HEK293 (cell line): ENCODE measurements around the gene MRPL21.

Source experiments
- CTCF ChIA-PET: fragments of 350-600 bp; formaldehyde crosslinking; extraction: SDS; loops from one replicate; lab custom pipeline; 2021; ENCODE audit warnings: antibody characterized with exemption; lab: Yijun Ruan, JAX
- POLR2A ChIA-PET: fragments of 300-600 bp; formaldehyde crosslinking; extraction: SDS; loops from one replicate; lab custom pipeline; 2020; ENCODE audit warnings: antibody characterized with exemption, inconsistent platforms; lab: Yijun Ruan, JAX
- H3K27ac ChIP-seq: fragments of 200-500 bp; sonication (Bioruptor generic); 2 replicates; pipeline ENCODE4 v1.5.1; 2014; ENCODE audit warnings: low read depth, low read length, control low read depth, inconsistent platforms; ENCODE audit errors: extremely low read depth
- H3K36me3 ChIP-seq, 2 experiments: fragments of 200-500 bp in 1 of 2; sonication (Bioruptor generic) in 1 of 2; 1 replicate in 1 of 2; 2 replicates in 1 of 2; pipeline ENCODE4 v1.5.1; 2014 to 2017; ENCODE audit warnings: inconsistent platforms in 2 of 2, low read length in 2 of 2; ENCODE audit not compliant: control insufficient read depth in 2 of 2, insufficient read depth in 1 of 2
- H3K4me1 ChIP-seq: fragments of 200-500 bp; sonication (Bioruptor generic); 2 replicates; pipeline ENCODE4 v1.5.1; 2014; ENCODE audit warnings: mild to moderate bottlenecking, low read length, inconsistent platforms; ENCODE audit not compliant: control insufficient read depth, insufficient read depth
- H3K4me3 ChIP-seq: 2 replicates; pipeline ENCODE4 v1.5.1; 2011; ENCODE audit warnings: low read depth, mild to moderate bottlenecking, control low read depth, low read length, moderate library complexity
- H3K9me3 ChIP-seq: fragments of 200-500 bp; sonication (Bioruptor generic); 2 replicates; pipeline ENCODE4 v1.5.1; 2014; ENCODE audit warnings: low read depth, low read length, inconsistent platforms; ENCODE audit not compliant: control insufficient read depth, insufficient read depth
- GFI1B ChIP-seq: fragments of 450-650 bp; formaldehyde crosslinking; IDR thresholded peaks from 2 replicates; pipeline ENCODE4 v1.5.1; 2016; ENCODE audit warnings: missing biosample characterization, missing genetic modification characterization
- KLF9 ChIP-seq: fragments of 450-650 bp; formaldehyde crosslinking; IDR thresholded peaks from 2 replicates; pipeline ENCODE4 v1.5.1; 2016; ENCODE audit warnings: missing biosample characterization, missing genetic modification characterization, low read depth
- SALL2 ChIP-seq: fragments of 450-650 bp; formaldehyde crosslinking; IDR thresholded peaks from 2 replicates; pipeline ENCODE4 v1.5.0; 2017; ENCODE audit warnings: missing biosample characterization, mild to moderate bottlenecking, missing genetic modification characterization, borderline replicate concordance
- SP3 ChIP-seq: fragments of 450-650 bp; formaldehyde crosslinking; IDR thresholded peaks from 2 replicates; pipeline ENCODE4 v1.5.1; 2016; ENCODE audit warnings: missing biosample characterization, missing genetic modification characterization
- YY2 ChIP-seq: fragments of 450-650 bp; formaldehyde crosslinking; IDR thresholded peaks from 2 replicates; pipeline ENCODE4 v1.5.1; 2016; ENCODE audit warnings: missing biosample characterization, missing genetic modification characterization
- ZNF202 ChIP-seq: fragments of 450-650 bp; formaldehyde crosslinking; IDR thresholded peaks from 2 replicates; pipeline ENCODE4 v1.5.1; 2016; ENCODE audit warnings: missing biosample characterization, missing genetic modification characterization, borderline replicate concordance
- ZNF214 ChIP-seq: fragments of 450-650 bp; formaldehyde crosslinking; IDR thresholded peaks from 2 replicates; pipeline ENCODE4 v1.5.1; 2017; ENCODE audit warnings: missing biosample characterization, mild to moderate bottlenecking, missing genetic modification characterization, borderline replicate concordance
- ZNF292 ChIP-seq: fragments of 450-650 bp; formaldehyde crosslinking; IDR thresholded peaks from 2 replicates; pipeline ENCODE4 v1.5.1; 2016; ENCODE audit warnings: low read depth, missing biosample characterization, missing genetic modification characterization, borderline replicate concordance
- ZNF366 ChIP-seq: fragments of 450-650 bp; formaldehyde crosslinking; conservative IDR thresholded peaks from 2 replicates; pipeline ENCODE4 v1.5.1; 2016; ENCODE audit warnings: missing biosample characterization, missing genetic modification characterization
- ZNF423 ChIP-seq: fragments of 450-650 bp; formaldehyde crosslinking; IDR thresholded peaks from 2 replicates; pipeline ENCODE4 v1.5.1; 2016; ENCODE audit warnings: missing biosample characterization, missing genetic modification characterization
- ZNF600 ChIP-seq: fragments of 450-650 bp; formaldehyde crosslinking; IDR thresholded peaks from 2 replicates; pipeline ENCODE4 v1.5.1; 2016; ENCODE audit warnings: missing biosample characterization, missing genetic modification characterization
- ZNF776 ChIP-seq: fragments of 450-650 bp; formaldehyde crosslinking; IDR thresholded peaks from 2 replicates; pipeline ENCODE4 v1.5.0; 2017; ENCODE audit warnings: missing biosample characterization, missing genetic modification characterization, borderline replicate concordance
- TF ChIP-seq, protein P1 (sequence below): fragments of 450-650 bp; formaldehyde crosslinking; IDR thresholded peaks from 2 replicates; pipeline ENCODE4 v1.5.1; 2016; ENCODE audit warnings: missing biosample characterization, missing genetic modification characterization, low read depth
- TF ChIP-seq, protein P2 (sequence below): fragments of 450-650 bp; formaldehyde crosslinking; IDR thresholded peaks from 2 replicates; pipeline ENCODE4 v1.5.1; 2017; ENCODE audit warnings: missing biosample characterization, missing genetic modification characterization
- TF ChIP-seq, protein P3 (sequence below): fragments of 450-650 bp; IDR thresholded peaks from 2 replicates; pipeline ENCODE4 v1.5.1; 2018; ENCODE audit warnings: missing biosample characterization, mild to moderate bottlenecking, missing genetic modification characterization
- TF ChIP-seq, protein P4 (sequence below): fragments of 450-650 bp; formaldehyde crosslinking; IDR thresholded peaks from 2 replicates; pipeline ENCODE4 v1.5.1; 2016; ENCODE audit warnings: missing biosample characterization, missing genetic modification characterization, borderline replicate concordance

Gene MRPL21

DNA sequence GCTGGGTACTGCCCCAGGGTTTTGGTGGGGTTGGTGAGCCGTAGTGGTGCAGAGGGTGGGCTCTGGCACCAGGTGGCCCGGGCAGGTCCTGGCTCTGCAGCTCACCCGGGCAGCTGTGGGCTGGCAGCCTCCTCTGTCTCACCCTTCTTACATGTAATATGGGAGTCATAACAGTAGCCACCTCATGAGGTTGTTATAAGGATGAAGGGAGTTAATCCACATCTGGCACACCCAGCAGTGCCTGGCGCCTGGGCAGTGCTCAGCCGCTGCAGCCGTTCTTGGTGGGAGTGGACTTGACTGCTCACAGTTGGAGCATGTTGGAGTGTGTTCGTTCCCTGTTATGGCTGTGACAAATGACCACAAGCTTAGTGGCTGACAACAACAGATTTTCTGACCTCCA, 28.7 kb upstream of the MRPL21 start:
- ChIA-PET POLR2A (no interaction called here), CTCF (interaction anchor here (0.5 kb wide), 1 partner anchor 41 kb away, joined by 3 read pairs; no protein-coding TSS in a partner anchor)
- no peaks in the 10 kb centered on the region for H3K9me3 ChIP-seq
- H3K4me3 ChIP-seq, result no peak overlapping the region
- H3K27ac ChIP-seq, result no peak overlapping the region
- no peaks in the 10 kb centered on the region for H3K4me1 ChIP-seq
- TF ChIP-seq, protein P1, sequence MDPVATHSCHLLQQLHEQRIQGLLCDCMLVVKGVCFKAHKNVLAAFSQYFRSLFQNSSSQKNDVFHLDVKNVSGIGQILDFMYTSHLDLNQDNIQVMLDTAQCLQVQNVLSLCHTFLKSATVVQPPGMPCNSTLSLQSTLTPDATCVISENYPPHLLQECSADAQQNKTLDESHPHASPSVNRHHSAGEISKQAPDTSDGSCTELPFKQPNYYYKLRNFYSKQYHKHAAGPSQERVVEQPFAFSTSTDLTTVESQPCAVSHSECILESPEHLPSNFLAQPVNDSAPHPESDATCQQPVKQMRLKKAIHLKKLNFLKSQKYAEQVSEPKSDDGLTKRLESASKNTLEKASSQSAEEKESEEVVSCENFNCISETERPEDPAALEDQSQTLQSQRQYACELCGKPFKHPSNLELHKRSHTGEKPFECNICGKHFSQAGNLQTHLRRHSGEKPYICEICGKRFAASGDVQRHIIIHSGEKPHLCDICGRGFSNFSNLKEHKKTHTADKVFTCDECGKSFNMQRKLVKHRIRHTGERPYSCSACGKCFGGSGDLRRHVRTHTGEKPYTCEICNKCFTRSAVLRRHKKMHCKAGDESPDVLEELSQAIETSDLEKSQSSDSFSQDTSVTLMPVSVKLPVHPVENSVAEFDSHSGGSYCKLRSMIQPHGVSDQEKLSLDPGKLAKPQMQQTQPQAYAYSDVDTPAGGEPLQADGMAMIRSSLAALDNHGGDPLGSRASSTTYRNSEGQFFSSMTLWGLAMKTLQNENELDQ, result no peak
- TF ChIP-seq SALL2 (tag by site-specific recombination) (no peak), ZNF600 (no peak), ZNF366 (no peak), ZNF202 (tag by site-specific recombination) (no peak), ZNF292 (tag by site-specific recombination) (no peak), YY2 (no peak), ZNF423 (tag by site-specific recombination) (no peak), GFI1B (tag by site-specific recombination) (no peak), SP3 (tag by site-specific recombination) (no peak), ZNF214 (tag by site-specific recombination) (no peak), ZNF776 (tag by site-specific recombination) (no peak), KLF9 (tag by site-specific recombination) (no peak)
- TF ChIP-seq, protein P2, sequence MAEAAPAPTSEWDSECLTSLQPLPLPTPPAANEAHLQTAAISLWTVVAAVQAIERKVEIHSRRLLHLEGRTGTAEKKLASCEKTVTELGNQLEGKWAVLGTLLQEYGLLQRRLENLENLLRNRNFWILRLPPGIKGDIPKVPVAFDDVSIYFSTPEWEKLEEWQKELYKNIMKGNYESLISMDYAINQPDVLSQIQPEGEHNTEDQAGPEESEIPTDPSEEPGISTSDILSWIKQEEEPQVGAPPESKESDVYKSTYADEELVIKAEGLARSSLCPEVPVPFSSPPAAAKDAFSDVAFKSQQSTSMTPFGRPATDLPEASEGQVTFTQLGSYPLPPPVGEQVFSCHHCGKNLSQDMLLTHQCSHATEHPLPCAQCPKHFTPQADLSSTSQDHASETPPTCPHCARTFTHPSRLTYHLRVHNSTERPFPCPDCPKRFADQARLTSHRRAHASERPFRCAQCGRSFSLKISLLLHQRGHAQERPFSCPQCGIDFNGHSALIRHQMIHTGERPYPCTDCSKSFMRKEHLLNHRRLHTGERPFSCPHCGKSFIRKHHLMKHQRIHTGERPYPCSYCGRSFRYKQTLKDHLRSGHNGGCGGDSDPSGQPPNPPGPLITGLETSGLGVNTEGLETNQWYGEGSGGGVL (tag by site-specific recombination), result no peak
- TF ChIP-seq, protein P3, sequence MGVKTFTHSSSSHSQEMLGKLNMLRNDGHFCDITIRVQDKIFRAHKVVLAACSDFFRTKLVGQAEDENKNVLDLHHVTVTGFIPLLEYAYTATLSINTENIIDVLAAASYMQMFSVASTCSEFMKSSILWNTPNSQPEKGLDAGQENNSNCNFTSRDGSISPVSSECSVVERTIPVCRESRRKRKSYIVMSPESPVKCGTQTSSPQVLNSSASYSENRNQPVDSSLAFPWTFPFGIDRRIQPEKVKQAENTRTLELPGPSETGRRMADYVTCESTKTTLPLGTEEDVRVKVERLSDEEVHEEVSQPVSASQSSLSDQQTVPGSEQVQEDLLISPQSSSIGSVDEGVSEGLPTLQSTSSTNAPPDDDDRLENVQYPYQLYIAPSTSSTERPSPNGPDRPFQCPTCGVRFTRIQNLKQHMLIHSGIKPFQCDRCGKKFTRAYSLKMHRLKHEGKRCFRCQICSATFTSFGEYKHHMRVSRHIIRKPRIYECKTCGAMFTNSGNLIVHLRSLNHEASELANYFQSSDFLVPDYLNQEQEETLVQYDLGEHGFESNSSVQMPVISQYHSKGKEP (tag by site-specific recombination), result no peak
- TF ChIP-seq, protein P4, sequence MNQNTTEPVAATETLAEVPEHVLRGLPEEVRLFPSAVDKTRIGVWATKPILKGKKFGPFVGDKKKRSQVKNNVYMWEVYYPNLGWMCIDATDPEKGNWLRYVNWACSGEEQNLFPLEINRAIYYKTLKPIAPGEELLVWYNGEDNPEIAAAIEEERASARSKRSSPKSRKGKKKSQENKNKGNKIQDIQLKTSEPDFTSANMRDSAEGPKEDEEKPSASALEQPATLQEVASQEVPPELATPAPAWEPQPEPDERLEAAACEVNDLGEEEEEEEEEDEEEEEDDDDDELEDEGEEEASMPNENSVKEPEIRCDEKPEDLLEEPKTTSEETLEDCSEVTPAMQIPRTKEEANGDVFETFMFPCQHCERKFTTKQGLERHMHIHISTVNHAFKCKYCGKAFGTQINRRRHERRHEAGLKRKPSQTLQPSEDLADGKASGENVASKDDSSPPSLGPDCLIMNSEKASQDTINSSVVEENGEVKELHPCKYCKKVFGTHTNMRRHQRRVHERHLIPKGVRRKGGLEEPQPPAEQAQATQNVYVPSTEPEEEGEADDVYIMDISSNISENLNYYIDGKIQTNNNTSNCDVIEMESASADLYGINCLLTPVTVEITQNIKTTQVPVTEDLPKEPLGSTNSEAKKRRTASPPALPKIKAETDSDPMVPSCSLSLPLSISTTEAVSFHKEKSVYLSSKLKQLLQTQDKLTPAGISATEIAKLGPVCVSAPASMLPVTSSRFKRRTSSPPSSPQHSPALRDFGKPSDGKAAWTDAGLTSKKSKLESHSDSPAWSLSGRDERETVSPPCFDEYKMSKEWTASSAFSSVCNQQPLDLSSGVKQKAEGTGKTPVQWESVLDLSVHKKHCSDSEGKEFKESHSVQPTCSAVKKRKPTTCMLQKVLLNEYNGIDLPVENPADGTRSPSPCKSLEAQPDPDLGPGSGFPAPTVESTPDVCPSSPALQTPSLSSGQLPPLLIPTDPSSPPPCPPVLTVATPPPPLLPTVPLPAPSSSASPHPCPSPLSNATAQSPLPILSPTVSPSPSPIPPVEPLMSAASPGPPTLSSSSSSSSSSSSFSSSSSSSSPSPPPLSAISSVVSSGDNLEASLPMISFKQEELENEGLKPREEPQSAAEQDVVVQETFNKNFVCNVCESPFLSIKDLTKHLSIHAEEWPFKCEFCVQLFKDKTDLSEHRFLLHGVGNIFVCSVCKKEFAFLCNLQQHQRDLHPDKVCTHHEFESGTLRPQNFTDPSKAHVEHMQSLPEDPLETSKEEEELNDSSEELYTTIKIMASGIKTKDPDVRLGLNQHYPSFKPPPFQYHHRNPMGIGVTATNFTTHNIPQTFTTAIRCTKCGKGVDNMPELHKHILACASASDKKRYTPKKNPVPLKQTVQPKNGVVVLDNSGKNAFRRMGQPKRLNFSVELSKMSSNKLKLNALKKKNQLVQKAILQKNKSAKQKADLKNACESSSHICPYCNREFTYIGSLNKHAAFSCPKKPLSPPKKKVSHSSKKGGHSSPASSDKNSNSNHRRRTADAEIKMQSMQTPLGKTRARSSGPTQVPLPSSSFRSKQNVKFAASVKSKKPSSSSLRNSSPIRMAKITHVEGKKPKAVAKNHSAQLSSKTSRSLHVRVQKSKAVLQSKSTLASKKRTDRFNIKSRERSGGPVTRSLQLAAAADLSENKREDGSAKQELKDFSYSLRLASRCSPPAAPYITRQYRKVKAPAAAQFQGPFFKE, result no peak
- H3K36me3 ChIP-seq, result peaks cover 0 to 99% of the 10 kb centered on the region in 2 experiments; a peak in 1 of 3 replicates
